Stimulated activated CD4-positive, alpha-beta T cell treated with anti-CD3 and anti-CD28 coated beads, Interleukin-15, amount 100 ng/mL, for 24 hours (primary cell): ENCODE data around the gene PLCB1.

Experiments
- DNase-seq: peaks from one replicate; pipeline ENCODE4 v3.0.0-alpha.2; 2020

PLCB1 gene

DNA sequence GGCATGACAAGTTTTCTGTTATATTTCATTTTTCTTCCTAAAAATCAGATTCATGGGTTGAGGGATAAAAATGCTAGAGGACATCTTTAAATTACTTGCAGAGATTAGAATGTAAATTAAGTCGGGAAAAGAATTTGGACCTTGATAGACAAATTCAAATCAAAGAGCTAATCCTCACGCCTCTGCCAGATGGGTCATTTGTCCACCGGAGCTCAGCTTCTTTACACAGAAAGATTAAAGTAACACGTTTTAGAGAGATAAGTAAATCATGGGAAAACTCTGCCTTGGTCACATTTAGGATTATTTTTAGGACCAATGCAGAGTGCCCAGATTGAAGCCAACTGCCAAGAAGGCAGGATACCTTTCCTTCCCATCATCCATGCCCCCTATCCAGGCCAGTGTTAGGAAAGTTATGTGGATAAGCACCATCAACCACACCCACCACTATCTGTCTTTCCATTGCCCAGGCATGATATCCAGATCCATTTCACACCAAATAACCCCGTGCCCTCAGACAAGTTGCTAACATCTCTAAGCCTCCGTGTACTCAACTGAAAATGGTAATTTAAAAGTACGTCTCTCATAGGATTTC is 539.4 kb downstream of the PLCB1 start:
- DNase-seq: no peak

DNA sequence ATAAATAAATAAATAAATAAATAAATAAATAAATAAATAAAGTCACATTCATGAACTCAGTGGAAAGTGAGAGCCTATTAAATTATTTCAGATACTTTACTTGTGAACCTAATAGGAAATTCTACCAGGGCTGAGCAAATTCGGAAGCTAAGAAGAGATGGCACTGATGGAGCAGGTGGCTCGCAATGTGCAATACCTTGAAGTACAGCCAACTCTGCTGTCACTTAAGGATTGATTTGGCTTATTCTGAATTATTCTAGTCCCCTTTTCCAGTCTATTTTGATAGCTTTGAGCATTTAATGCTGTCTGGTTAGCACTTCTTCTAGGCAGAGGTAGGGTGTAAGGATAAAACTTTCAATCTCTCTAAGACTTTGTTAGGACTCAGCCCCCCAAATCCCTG is 541.0 kb downstream of the PLCB1 start:
- no peak for DNase-seq

DNA sequence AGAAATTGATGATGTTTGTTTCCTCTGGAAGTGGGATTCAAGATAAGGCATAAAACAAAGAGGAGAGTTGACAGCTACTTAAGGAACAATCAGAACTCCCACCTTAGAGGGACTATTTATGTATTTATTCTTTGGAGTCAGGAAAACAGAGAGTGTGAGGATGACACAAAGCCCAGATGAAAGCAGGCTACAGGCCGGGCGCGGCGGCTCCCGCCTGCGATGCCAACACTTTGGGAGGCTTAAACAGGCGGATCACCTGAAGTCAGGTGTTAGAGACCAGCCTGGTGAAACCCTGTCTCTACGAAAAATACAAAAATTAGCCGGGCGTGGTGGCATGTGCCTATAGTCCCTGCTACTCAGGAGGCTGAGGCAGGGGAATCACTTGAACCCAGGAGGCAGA is 543.8 kb downstream of the PLCB1 start:
- DNase-seq: no peak

DNA sequence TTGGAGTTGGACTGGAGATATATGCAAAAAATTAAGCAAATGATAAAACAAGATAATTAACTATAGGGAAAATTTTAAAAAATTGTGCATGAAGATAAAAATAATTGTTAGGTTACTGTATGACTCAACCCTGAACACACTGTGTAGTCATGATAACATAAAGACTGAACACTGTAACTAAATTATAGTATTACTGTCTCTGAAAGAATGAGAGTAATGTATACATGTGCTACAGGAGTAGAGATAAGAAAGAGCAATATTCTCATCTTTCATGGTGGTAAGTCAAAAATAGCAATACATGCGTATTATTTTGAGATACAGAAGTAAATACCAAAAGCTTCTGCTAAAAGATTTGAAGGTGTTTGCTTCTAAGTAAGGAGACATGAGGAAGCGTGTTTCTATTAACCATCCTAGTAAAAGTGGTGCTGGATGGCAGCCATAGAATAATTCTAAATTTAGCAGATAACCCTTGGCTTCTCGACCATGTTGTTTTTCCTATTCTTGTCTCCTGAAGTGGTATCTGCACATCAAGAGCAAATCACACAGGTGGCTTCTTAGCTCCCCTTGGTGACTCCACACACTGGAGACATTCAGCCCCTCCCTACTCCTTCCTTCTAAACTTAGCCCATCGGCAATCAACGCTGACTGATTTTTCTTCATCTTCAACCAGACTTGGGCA is 546.2 kb downstream of the PLCB1 start:
- DNase-seq: no peak

DNA sequence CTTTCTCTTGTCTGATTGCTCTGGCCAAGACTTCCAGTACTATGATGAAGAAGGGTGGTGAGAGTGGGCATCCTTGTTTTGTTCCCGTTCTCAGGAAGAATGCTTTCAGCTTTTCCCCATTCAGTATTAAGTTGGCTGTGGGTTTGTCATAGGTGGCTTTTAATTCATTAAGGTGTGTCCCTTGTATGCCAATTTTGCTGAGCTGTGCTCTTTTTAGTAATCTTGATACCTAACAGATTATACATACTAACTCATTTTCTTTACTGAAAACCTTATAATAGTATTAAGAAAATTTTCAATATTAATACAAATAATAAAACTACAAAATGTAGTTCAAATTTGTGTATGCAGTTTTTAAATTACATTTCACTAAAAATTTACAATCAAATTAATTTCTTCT is 557.3 kb downstream of the PLCB1 start:
- no peak for DNase-seq

DNA sequence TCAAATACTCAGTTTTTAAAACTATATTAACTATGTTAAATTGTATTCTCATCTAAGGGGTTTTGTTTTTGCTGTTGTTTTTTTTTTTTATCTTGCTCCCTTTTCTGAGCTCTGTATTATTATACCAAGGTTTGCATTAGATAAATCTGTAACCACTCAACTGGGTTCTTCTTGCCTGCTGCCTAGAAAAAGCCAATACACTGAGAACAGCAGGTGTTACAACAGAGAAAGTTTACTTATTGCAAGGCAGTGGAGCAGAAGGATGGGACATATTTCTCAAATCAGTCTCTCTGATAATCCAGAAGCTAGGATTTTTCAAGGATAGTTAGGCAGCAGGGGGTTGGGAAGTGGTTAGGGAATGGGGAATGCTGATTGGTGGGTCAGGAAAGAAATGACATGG is 558.0 kb downstream of the PLCB1 start:
- DNase-seq: no peak

DNA sequence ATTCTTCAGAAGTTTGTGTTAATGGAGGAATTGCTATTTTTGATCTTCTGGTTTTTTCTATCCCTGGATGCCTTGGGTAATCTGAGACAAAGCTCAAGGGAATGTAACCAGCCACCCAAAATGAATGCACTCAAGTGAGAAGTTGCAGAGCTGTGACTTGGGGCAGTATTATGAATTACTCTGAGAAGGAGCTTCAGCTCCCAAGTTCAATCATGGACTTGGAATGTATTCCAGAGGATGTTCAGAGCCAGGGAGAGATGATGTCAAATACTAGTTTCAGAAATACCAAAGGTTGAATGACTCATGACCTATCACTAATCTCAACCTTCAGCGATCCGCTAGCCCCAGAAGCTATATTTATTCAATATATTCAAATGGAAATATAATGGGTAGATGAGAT is 561.6 kb downstream of the PLCB1 start:
- DNase-seq: no peak

DNA sequence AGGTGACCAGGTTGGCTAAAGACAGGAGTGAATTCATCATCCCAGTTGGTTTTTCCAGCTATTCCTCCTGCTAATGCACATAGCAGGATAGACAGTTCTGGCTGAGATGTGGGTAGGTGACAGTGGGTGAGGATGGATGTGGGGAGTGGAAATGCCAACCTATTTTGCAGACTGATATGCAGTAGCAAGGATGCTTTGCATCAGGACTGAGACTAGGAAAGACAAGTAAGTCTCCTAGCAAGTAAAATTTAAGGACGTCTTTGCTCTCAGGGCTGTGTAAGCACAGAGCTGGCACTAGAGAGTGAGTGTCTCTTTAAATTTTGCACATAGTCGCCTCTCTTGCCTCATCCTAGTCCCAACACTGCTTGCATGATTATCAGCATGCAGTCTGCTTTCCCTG is 568.7 kb downstream of the PLCB1 start:
- DNase-seq: no peak

DNA sequence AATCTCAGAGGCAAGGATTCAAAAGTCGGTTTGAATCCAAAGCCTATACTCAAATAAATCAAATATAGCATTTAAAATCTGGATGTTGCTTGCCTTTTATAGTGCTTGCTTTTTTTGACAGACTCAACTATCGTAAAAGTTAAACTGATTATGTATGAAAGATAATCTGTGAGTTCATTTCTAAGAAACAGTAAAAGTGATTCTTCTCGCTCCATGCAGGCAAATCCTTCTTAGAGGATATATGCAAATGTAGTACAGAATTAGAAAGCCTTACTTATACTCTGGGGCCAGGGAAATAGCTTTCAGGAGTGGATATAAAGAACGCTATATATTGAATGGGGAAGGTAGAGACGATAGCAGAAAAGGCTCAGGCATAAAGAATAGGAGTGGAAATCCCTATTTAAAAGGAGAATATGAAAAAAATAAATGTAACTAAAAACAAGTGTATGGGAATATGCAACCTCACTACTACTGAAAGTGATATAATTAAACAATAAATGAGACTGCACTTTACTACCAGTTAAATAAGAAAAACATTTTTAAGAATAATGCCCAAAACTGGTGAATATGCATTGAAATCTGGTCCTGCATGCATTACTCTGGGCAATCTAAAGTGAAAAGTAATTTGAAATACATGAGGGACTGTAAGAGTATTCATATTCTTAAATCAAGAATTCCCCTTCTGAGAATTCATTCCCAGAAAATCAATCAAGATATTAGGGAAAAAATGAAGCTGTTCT is 575.1 kb downstream of the PLCB1 start:
- no peak for DNase-seq

DNA sequence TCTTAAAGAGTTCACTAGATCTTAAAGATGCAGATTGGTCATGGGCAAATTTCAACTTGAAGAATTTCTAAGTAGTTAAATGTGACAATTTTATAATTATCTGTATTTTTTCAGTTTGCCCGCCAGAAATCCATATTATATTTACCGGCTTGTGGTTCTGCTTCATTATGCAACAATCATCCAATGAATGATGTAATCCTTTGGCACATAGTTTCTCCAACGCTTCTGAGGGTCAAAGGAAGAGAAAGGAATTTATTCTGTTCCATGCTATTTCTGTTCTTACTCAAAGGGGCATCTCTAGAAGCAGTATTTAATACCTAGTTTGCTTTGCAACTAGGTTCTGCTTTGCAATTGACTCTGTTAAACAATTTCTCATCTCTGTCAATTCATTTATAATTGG is 577.6 kb downstream of the PLCB1 start:
- no peak for DNase-seq

DNA sequence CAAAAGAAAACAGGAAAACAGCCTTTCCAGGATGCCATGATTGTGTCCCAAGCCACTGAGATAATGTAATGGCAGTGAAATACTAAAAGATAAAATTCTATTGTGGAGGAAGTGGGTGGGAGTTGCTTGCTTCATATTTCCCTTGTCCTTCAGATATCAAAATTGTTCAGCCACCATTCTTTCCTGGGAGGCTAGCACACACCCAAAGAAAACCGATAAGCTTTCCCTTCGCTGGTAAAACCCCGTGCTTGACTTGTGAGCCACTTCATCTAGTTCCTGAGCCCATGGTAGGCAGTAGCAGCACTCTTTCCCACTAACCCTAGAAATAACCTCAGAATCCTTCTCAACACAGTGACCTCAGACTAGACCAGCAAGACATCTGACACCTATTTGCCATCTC is 579.4 kb downstream of the PLCB1 start:
- no peak for DNase-seq

DNA sequence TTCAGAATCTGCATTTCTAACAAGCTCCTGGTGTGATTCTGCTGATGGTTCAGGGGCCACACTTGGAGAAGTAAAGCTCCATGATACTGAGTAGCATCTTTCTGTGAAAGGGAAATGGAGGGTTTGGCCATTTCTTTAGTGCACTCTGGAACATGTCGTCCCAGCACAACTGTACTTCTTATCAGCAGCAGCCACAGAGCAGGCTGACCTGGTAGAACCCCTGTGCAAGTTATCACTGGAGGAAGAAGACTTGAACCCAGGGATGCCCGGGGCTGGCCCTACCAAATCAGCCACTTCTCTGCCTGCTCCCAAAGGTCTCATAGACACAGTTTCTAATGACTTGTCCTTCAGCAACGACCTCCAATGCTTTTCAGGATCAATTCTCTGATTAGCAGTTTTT is 582.1 kb downstream of the PLCB1 start:
- DNase-seq: no peak

DNA sequence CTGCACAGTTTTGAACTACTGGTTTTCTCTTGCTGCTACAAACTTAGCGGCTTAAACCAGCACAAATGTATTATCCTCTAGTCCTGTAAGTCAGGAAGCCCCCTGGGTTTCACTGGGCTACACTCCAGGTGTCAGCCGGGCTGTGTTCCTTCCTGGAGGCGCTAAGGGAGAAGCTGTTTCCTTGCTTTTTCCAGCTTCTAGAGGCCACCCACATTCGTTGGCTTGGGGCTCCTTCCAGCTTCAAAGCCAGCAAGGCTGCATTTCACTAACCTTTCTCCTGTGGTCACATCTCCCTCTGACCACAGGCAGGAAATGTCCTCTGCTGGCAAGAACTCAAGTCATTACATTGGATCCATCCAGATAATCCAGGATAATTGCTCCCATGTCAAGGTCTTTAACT is 586.2 kb downstream of the PLCB1 start:
- DNase-seq: no peak

DNA sequence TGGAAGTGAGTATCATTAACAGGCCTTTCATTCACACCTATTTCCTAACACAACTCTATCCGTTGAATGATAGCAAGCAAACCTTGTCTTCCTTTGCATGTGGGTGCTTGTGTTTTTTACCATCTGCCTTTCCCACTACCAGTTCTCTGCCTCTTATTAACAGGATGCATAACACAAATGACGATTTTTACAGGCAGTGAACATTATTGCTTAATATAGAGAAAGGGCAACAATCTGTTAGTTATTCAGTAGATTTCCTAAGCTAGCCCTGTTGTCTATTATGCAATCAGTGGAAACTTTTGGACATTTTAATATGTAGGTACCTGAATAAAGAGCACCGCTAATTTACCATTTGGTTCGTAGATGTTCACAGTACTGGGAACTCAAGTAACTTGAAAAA is 588.0 kb downstream of the PLCB1 start:
- no peak for DNase-seq

DNA sequence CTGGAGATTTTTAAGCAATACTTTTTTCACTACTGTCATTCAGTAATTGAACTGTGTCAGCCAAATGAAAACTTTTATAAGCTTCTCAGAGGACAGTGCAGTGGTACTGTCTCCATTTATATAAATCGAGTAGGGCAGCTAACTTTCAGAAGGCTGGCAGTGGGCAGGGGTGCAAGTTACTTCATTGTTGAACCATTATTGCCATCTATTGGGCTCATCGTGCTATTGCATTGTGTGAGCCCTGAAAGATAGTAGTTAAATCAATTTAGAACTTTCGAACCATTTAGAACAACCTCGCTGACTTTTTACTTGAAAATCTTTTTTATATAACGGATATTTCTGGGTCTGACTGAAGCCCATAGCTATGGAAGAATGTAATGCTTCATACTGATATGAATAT is 589.0 kb downstream of the PLCB1 start:
- peak; percentile 16 for DNase-seq

DNA sequence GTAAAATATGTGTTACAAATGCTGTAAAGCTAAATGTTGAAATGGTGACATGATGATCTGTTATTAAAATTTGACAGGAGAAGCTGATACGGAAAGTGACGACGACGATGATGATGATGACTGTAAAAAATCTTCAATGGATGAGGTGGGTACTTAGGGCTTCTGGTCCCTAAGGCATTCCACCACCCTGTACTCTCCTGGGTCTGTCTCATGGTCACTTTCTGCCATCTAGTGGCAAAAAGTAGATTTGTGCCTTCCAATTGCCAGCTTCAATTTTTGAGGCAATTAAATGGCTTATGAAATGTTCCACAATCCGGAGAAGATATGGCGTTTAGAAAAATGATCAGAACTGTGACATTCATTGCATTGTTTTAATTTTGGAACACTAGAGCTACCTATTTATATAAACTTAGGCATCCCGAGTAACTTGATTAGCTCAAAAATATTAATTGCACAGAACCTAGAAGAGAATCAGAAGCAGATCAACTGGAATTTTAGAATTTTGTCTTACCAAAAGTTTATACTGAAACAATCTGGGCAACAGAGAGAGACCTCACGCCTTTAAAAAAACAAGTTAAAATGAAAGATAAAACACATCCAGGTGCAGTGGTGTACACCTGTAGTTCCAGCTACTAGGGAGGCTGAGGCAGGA is 590.3 kb downstream of the PLCB1 start:
- DNase-seq: peak; percentile 14

DNA sequence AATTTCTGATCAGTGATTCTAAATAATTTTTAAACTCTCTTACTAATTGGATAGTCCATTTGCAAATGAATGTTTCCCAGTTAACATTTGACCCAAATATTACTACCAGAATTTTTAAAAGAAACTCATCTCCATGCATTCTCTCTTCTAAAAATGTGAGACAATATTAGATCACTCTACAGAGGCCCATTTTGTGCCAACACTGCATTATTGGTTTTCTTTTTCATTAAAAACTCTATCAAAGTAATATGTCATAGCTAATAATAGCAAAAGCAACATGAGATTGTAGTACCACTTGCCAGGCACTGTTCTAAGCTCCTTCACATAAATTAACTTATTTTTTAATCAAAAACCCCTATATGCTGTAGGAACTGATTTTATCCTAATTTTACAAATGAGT is 591.2 kb downstream of the PLCB1 start:
- DNase-seq: no peak

DNA sequence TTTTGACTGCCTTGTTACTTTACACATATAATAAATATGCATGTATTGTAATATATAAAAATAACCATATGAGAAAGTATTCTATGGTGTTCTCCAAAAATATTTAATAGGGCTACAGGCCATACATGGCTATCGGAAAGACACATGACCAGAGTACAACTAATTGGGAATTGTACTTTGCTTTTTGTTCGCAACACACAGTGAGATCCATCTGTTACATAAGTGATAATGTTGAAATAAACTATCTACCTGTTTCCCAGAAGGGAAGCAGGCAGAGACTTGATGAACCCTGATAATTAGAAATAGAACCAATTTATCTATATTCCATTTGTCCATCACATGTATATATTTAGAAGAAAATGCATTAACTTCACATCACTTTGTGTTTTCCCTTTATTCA is 592.8 kb downstream of the PLCB1 start:
- no peak for DNase-seq

DNA sequence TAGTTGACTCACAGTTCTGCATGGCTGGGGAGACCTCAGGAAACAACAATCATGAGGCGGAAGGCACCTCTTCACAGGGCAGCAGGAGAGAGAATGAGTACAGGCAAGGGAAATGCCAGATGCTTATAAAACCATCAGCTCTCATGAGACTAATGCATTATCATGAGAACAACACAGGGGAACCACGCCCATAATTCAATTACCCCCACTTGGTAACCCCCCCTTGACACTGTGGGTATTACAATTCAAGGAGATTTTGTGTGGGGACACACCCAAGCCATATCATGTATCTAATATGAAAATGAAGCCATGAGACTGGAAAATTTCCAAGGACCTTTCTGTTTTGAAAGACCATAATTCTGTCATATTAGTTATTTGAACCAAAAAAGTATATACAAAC is 594.4 kb downstream of the PLCB1 start:
- DNase-seq: no peak

DNA sequence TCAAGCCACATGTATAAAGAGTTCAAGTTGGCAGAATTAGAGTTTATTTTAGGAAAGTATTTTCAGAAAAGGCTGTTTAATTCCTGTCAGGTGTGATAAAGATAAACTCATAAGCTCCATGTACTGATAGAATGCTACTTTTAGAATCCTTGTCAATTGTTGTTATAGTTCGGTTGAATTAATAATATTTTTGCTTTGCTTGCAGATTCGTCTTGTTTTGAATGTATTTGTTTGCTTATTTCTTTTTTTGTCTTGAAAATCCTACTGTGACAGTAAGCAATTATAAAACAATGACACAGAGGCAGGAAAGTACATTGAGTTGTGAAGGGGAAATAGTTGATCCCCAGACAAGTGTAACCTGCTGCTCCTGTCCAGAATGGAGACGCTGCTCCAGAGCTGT is 602.9 kb downstream of the PLCB1 start:
- no peak for DNase-seq

DNA sequence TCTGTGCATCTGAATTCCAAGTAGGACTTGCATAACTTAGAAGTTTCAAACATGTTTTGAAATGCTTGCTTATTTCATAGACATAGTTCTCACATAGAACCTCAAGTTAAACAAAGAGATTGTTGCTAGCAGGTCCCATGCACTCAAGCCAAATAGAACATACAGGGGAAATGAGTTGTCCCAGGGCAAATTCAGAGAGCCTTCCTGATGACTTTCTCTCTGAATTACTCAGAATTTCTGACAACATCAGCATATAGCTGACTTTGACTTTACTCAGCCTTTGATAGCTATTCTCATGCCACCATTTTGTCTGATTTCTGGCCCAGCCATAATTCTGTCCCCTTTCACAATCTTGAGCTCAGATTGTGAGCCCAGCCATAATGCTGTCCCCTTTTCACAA is 603.6 kb downstream of the PLCB1 start:
- DNase-seq: no peak

DNA sequence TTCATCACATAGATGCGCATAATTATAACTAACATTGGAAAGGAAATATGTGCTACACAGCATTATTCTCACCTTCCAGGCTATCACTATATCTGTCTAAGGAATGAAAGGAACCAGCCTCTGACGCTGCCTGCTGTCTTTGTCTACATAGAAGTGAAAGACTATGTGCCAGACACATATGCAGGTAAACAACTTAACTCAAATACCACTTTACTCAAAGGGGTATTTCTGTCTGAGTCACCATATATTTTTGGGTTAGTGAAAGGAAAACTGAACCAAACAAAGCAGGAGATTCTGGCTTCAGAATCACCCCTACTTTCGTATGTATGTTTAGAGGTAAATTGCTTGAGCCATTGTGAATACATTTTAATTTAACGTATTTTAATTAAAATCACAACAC is 608.2 kb downstream of the PLCB1 start:
- no peak for DNase-seq

DNA sequence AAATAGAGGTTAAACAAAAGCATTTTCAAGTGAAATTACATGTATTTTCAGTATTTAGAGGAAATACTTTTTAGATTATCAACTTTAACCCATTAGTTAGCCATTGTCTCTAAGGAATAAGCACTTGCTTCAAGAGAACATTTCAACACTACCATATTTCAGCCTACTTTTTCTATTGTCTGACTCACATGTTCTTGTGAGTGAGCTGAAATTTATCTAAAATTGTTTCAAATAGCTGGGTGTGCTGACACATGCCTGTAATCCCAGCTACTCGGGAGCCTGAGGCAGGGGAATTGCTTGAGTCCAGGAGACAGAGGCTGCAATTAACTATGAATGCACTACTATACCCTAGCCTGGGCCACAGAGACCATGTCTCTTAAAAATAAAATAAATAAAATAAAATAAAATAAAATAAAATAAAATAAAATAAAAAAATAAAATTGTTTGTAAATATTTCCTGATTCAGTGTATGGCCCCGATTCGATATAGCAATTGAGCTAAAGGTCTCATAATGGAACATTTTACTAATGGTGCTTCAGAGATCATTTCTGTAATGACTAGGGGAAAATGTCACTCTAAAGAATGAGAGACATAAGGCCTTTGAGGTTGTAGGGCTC is 612.3 kb downstream of the PLCB1 start:
- no peak for DNase-seq

DNA sequence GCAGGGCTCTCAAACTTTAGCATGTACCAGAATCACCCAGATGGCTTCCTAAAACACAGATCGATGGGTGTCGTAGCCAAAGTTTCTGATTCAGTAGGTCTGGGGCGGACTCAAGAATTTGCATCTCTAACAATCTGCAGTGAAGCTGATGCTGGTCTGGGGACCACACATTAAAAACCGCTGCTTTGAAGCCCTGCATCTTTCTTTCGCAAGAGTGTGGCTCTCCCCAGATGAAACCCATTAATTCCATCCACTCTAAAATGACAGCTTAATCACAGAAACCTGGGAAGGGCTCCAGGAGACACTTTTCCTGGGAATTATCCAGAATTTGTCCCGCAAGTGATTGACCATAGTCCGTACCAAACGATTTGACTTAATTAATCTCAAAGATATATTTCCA is 617.0 kb downstream of the PLCB1 start:
- no peak for DNase-seq
